ENCODE measurements around the gene ITPR1.

ITPR1 gene

DNA sequence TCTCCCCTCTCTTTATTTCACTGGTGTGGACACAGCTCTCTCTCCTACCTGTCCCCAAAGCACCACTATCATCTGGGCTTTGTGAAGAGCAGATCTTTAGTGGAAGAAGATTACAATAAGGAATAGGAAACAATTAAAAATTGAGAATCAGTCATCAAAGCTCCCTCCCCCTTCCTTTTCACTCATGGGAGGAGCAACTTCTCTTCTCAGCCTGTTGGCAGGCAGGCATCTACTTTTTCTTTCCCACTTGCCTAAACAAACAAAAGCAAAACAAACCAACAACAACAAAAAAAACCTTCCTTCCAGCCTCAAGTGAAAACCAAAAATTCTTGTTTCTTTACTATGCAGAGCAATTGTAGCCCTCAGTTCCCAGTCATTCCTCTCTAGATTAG lies 360.6 kb downstream of the ITPR1 start:
- Histone ChIP-seq H3K4me1 (ENCODE audit: control insufficient read depth, low read depth, low read length) (no peaks in the 10 kb centered on the region), H2AK5ac (ENCODE audit: low read length) (no peak overlapping the region), H3K27ac (ENCODE audit: low read depth, low read length) (no peak overlapping the region), H3K4me3 (ENCODE audit: low read length) (no peak overlapping the region), H3K18ac (ENCODE audit: low read length) (no peak overlapping the region), H2BK5ac (ENCODE audit: low read length) (no peak overlapping the region), H3K79me2 (ENCODE audit: control insufficient read depth, insufficient read depth, low read length) (no peaks in the 10 kb centered on the region), H3K36me3 (ENCODE audit: control insufficient read depth, insufficient read depth, low read length) (no peaks in the 10 kb centered on the region), H3K9ac (ENCODE audit: low read length) (no peak overlapping the region), H3K56ac (ENCODE audit: low read length) (no peak overlapping the region), H2BK120ac (ENCODE audit: low read depth, low read length) (no peak overlapping the region), H4K8ac (ENCODE audit: low read depth, low read length) (no peak overlapping the region), H3K27me3 (ENCODE audit: insufficient read depth, low read length, poor library complexity) (no peaks in the 10 kb centered on the region), H3K4me2 (ENCODE audit: low read length) (no peak overlapping the region), H2BK15ac (replicated peaks; ENCODE audit: low read depth) (no peak overlapping the region), H3K23ac (ENCODE audit: low read length) (no peak overlapping the region), H3K4ac (ENCODE audit: low read depth, low read length) (no peak overlapping the region), H3K79me1 (ENCODE audit: low read length) (no peaks in the 10 kb centered on the region), H4K5ac (ENCODE audit: low read length) (no peak overlapping the region)
- DNase-seq, result no peak

DNA sequence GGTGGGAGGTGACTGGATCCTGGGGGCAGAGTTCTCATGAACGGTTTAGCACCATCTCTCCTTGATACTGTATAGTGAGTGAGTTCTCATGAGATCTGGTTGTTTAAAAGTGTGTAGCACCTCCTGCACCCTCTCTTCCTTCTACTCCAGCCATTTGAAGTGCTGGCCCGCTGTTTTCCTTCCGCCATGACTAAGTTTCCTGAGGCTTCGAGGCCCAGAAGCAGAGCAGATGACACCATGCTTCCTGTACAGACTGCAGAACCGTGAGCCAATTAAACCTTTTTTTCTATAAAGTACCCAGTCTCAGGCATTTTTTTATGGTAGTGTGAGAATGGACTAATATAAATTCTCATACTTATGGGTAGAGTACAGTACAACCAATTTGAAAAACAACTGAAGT lies 362.5 kb downstream of the ITPR1 start:
- Histone ChIP-seq H4K8ac (ENCODE audit: low read depth, low read length) (no peak overlapping the region), H2BK5ac (ENCODE audit: low read length) (no peak overlapping the region), H2BK120ac (ENCODE audit: low read depth, low read length) (no peak overlapping the region), H3K9ac (ENCODE audit: low read length) (no peak overlapping the region), H2BK15ac (replicated peaks; ENCODE audit: low read depth) (no peak overlapping the region), H3K4ac (ENCODE audit: low read depth, low read length) (no peak overlapping the region), H3K18ac (ENCODE audit: low read length) (no peak overlapping the region), H3K56ac (ENCODE audit: low read length) (no peak overlapping the region), H4K5ac (ENCODE audit: low read length) (no peak overlapping the region), H3K23ac (ENCODE audit: low read length) (no peak overlapping the region), H3K27ac (ENCODE audit: low read depth, low read length) (no peak overlapping the region), H2AK5ac (ENCODE audit: low read length) (no peak overlapping the region), H3K27me3 (ENCODE audit: insufficient read depth, low read length, poor library complexity) (no peaks in the 10 kb centered on the region), H3K79me2 (ENCODE audit: control insufficient read depth, insufficient read depth, low read length) (no peaks in the 10 kb centered on the region), H3K4me1 (ENCODE audit: control insufficient read depth, low read depth, low read length) (no peaks in the 10 kb centered on the region), H3K79me1 (ENCODE audit: low read length) (no peaks in the 10 kb centered on the region), H3K36me3 (ENCODE audit: control insufficient read depth, insufficient read depth, low read length) (no peaks in the 10 kb centered on the region), H3K4me2 (ENCODE audit: low read length) (no peak overlapping the region), H3K4me3 (ENCODE audit: low read length) (no peak overlapping the region)
- no CpG with 5 or more reads among the region's 5 CpGs for WGBS (ENCODE audit: extremely low coverage, insufficient coverage, low lambda C conversion rate)
- DNase-seq, result no peak

- H3K79me1 ChIP-seq (ENCODE audit: low read length), result no peaks in the 10 kb centered on the region
- H3K4me1 ChIP-seq (ENCODE audit: control insufficient read depth, low read depth, low read length), result no peaks in the 10 kb centered on the region
- no peaks in the 10 kb centered on the region for H3K27me3 ChIP-seq (ENCODE audit: insufficient read depth, low read length, poor library complexity)
- no peak overlapping the region for H2BK5ac ChIP-seq (ENCODE audit: low read length)
- H3K18ac ChIP-seq (ENCODE audit: low read length), result no peak overlapping the region
- no peak for DNase-seq
- no peak overlapping the region for H4K5ac ChIP-seq (ENCODE audit: low read length)
- no peak overlapping the region for H3K4ac ChIP-seq (ENCODE audit: low read depth, low read length)
- H3K9ac ChIP-seq (ENCODE audit: low read length), result no peak overlapping the region
- no CpG with 5 or more reads among the region's 2 CpGs for WGBS (ENCODE audit: extremely low coverage, insufficient coverage, low lambda C conversion rate)
- no peak overlapping the region for H2BK120ac ChIP-seq (ENCODE audit: low read depth, low read length)
- no peak overlapping the region for H2BK15ac ChIP-seq (replicated peaks; ENCODE audit: low read depth)
- no peaks in the 10 kb centered on the region for H3K79me2 ChIP-seq (ENCODE audit: control insufficient read depth, insufficient read depth, low read length)
- no peak overlapping the region for H3K27ac ChIP-seq (ENCODE audit: low read depth, low read length)
- H3K23ac ChIP-seq (ENCODE audit: low read length), result no peak overlapping the region
- no peaks in the 10 kb centered on the region for H3K36me3 ChIP-seq (ENCODE audit: control insufficient read depth, insufficient read depth, low read length)
- no peak overlapping the region for H3K4me2 ChIP-seq (ENCODE audit: low read length)
- H4K8ac ChIP-seq (ENCODE audit: low read depth, low read length), result no peak overlapping the region
- no peak overlapping the region for H3K56ac ChIP-seq (ENCODE audit: low read length)
- H3K4me3 ChIP-seq (ENCODE audit: low read length), result no peak overlapping the region
- H2AK5ac ChIP-seq (ENCODE audit: low read length), result no peak overlapping the region
Measured at GRCh38 chr3:4856136-4856535, 363.0 kb downstream of the ITPR1 start.

DNA sequence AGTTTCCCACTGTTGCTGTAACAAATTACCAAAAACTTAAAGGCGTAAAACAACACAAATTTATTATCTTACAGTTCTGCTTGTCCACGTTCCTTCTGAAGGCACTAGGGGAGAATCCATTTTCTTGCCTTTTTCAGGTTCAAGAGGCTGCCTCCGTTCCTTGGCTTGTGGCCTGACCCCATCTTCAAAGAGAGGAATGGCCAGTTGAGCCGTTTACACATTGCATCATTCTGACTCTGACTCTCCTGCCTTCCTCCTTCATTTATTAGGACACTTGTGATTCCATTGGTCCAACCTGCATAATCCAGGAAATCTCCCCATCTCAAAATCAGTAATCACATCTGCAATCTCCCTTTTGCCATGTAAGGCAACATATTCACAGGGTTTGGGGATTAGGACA lies 363.4 kb downstream of the ITPR1 start:
- Histone ChIP-seq H3K79me2 (ENCODE audit: control insufficient read depth, insufficient read depth, low read length) (no peaks in the 10 kb centered on the region), H3K56ac (ENCODE audit: low read length) (no peak overlapping the region), H4K5ac (ENCODE audit: low read length) (no peak overlapping the region), H3K9ac (ENCODE audit: low read length) (no peak overlapping the region), H3K4me1 (ENCODE audit: control insufficient read depth, low read depth, low read length) (no peaks in the 10 kb centered on the region), H2BK120ac (ENCODE audit: low read depth, low read length) (no peak overlapping the region), H3K18ac (ENCODE audit: low read length) (no peak overlapping the region), H3K4ac (ENCODE audit: low read depth, low read length) (no peak overlapping the region), H2BK15ac (replicated peaks; ENCODE audit: low read depth) (no peak overlapping the region), H3K23ac (ENCODE audit: low read length) (no peak overlapping the region), H2BK5ac (ENCODE audit: low read length) (no peak overlapping the region), H3K27me3 (ENCODE audit: insufficient read depth, low read length, poor library complexity) (no peaks in the 10 kb centered on the region), H3K36me3 (ENCODE audit: control insufficient read depth, insufficient read depth, low read length) (no peaks in the 10 kb centered on the region), H3K79me1 (ENCODE audit: low read length) (no peaks in the 10 kb centered on the region), H3K4me3 (ENCODE audit: low read length) (no peak overlapping the region), H3K4me2 (ENCODE audit: low read length) (no peak overlapping the region), H2AK5ac (ENCODE audit: low read length) (no peak overlapping the region), H4K8ac (ENCODE audit: low read depth, low read length) (no peak overlapping the region), H3K27ac (ENCODE audit: low read depth, low read length) (no peak overlapping the region)
- no peak for DNase-seq
- WGBS (ENCODE audit: extremely low coverage, insufficient coverage, low lambda C conversion rate), result no CpG with 5 or more reads among the region's 4 CpGs

DNA sequence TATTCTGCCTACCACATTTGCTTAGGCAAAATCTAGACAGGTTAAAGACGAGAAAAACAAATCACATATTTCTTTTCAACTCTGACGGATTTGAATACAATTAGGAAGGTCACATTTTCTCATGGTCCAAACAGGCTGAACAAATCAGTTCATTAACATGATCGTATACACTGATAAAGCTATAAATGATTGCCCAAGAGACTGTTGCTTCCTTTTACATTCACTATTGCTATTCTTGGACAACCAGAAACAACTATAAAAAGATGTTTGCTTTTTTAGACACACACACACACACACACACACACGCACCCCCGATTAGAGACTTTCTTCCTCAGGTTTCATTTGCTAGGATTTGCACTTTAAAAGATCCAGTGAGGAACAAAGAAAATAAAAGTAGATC lies 363.8 kb downstream of the ITPR1 start:
- H3K79me1 ChIP-seq (ENCODE audit: low read length), result no peaks in the 10 kb centered on the region
- H3K4me3 ChIP-seq (ENCODE audit: low read length), result no peak overlapping the region
- no peaks in the 10 kb centered on the region for H3K27me3 ChIP-seq (ENCODE audit: insufficient read depth, low read length, poor library complexity)
- H3K56ac ChIP-seq (ENCODE audit: low read length), result no peak overlapping the region
- H2BK120ac ChIP-seq (ENCODE audit: low read depth, low read length), result no peak overlapping the region
- WGBS (ENCODE audit: extremely low coverage, insufficient coverage, low lambda C conversion rate), result no CpG with 5 or more reads among the region's 5 CpGs
- no peak overlapping the region for H3K18ac ChIP-seq (ENCODE audit: low read length)
- no peak overlapping the region for H3K9ac ChIP-seq (ENCODE audit: low read length)
- no peak overlapping the region for H4K5ac ChIP-seq (ENCODE audit: low read length)
- no peak overlapping the region for H2BK5ac ChIP-seq (ENCODE audit: low read length)
- no peaks in the 10 kb centered on the region for H3K36me3 ChIP-seq (ENCODE audit: control insufficient read depth, insufficient read depth, low read length)
- no peaks in the 10 kb centered on the region for H3K79me2 ChIP-seq (ENCODE audit: control insufficient read depth, insufficient read depth, low read length)
- no peak overlapping the region for H3K27ac ChIP-seq (ENCODE audit: low read depth, low read length)
- no peak overlapping the region for H2BK15ac ChIP-seq (replicated peaks; ENCODE audit: low read depth)
- H3K4me1 ChIP-seq (ENCODE audit: control insufficient read depth, low read depth, low read length), result no peaks in the 10 kb centered on the region
- H4K8ac ChIP-seq (ENCODE audit: low read depth, low read length), result no peak overlapping the region
- no peak overlapping the region for H2AK5ac ChIP-seq (ENCODE audit: low read length)
- H3K23ac ChIP-seq (ENCODE audit: low read length), result no peak overlapping the region
- H3K4me2 ChIP-seq (ENCODE audit: low read length), result no peak overlapping the region
- no peak for DNase-seq
- no peak overlapping the region for H3K4ac ChIP-seq (ENCODE audit: low read depth, low read length)

- Histone ChIP-seq H2BK5ac (ENCODE audit: low read length) (no peak overlapping the region), H3K27me3 (ENCODE audit: insufficient read depth, low read length, poor library complexity) (no peaks in the 10 kb centered on the region), H3K4me3 (ENCODE audit: low read length) (no peak overlapping the region), H3K56ac (ENCODE audit: low read length) (no peak overlapping the region), H3K23ac (ENCODE audit: low read length) (no peak overlapping the region), H3K36me3 (ENCODE audit: control insufficient read depth, insufficient read depth, low read length) (no peaks in the 10 kb centered on the region), H3K4me2 (ENCODE audit: low read length) (no peak overlapping the region), H4K8ac (ENCODE audit: low read depth, low read length) (no peak overlapping the region), H2BK15ac (replicated peaks; ENCODE audit: low read depth) (no peak overlapping the region), H3K4me1 (ENCODE audit: control insufficient read depth, low read depth, low read length) (no peaks in the 10 kb centered on the region), H3K27ac (ENCODE audit: low read depth, low read length) (no peak overlapping the region), H3K79me1 (ENCODE audit: low read length) (no peaks in the 10 kb centered on the region), H2BK120ac (ENCODE audit: low read depth, low read length) (no peak overlapping the region), H3K79me2 (ENCODE audit: control insufficient read depth, insufficient read depth, low read length) (no peaks in the 10 kb centered on the region), H2AK5ac (ENCODE audit: low read length) (no peak overlapping the region), H3K9ac (ENCODE audit: low read length) (no peak overlapping the region), H4K5ac (ENCODE audit: low read length) (no peak overlapping the region), H3K18ac (ENCODE audit: low read length) (no peak overlapping the region), H3K4ac (ENCODE audit: low read depth, low read length) (no peak overlapping the region)
- no CpG with 5 or more reads among the region's 1 CpG for WGBS (ENCODE audit: extremely low coverage, insufficient coverage, low lambda C conversion rate)
- DNase-seq, result no peak
Measured at GRCh38 chr3:4859788-4860187, 366.6 kb downstream of the ITPR1 start.
